ENCODE measurements around the gene LRRN2. TPM values are rescaled to one million over a fixed set of nuclear protein-coding genes. Genes with fewer than 3 reads are reported as not detected.

The LRRN2 gene
- total and polyA plus RNA-seq, 5 donors from 2014 or later = 0.02 to 0.03 TPM; not detected in 3

- no peak overlapping the region for H3K27ac Mint-ChIP-seq
- H3K27me3 Mint-ChIP-seq = peaks cover 24% of the 10 kb centered on the region
- ATAC-seq (ENCODE audit: low read depth in 2 of 2) = no peak
- Histone ChIP-seq H3K9me3 (ENCODE audit: control insufficient read depth in 2 of 2, low read length in 2 of 2) (no peaks in the 10 kb centered on the region), H3K27ac (ENCODE audit: insufficient read depth, low read length, poor library complexity, severe bottlenecking) (no peak overlapping the region), H3K4me1 (ENCODE audit: control insufficient read depth, insufficient read depth, low read length, poor library complexity, severe bottlenecking) (no peaks in the 10 kb centered on the region), H3K36me3 (ENCODE audit: control insufficient read depth, insufficient read depth, low read length) (no peaks in the 10 kb centered on the region), H3K4me3 (ENCODE audit: low read depth, low read length) (no peak overlapping the region), H3K27me3 (ENCODE audit: control insufficient read depth, insufficient read depth, low read length) (peaks cover 7% of the 10 kb centered on the region)
- no peaks in the 10 kb centered on the region for H3K9me3 Mint-ChIP-seq
- no peaks in the 10 kb centered on the region for H3K36me3 Mint-ChIP-seq
- no peaks in the 10 kb centered on the region for H3K4me1 Mint-ChIP-seq
- no peak overlapping the region for H3K4me3 Mint-ChIP-seq
- DNase-seq = no peak
These were observed 36.0 kb upstream of the LRRN2 start for GRCh38 chr1:204721373-204722055.

GRCh38 chr1:204716660-204717059 lies 31.1 kb upstream of the LRRN2 start:
- no peak for DNase-seq
- no peak for ATAC-seq (ENCODE audit: low read depth in 2 of 2)

GRCh38 chr1:204714861-204715511 lies 29.4 kb upstream of the LRRN2 start:
- H3K27me3 Mint-ChIP-seq = peaks cover 36% of the 10 kb centered on the region
- H3K4me3 Mint-ChIP-seq = no peak overlapping the region
- H3K36me3 Mint-ChIP-seq = no peaks in the 10 kb centered on the region
- H3K27ac ChIP-seq (ENCODE audit: insufficient read depth, low read length, poor library complexity, severe bottlenecking) = no peak overlapping the region
- DNase-seq (no peak), ATAC-seq (ENCODE audit: low read depth in 2 of 2) (no peak)
- H3K27me3 ChIP-seq (ENCODE audit: control insufficient read depth, insufficient read depth, low read length) = peaks cover 12% of the 10 kb centered on the region
- H3K27ac Mint-ChIP-seq = no peak overlapping the region
- no peaks in the 10 kb centered on the region for H3K9me3 Mint-ChIP-seq
- H3K4me1 ChIP-seq (ENCODE audit: control insufficient read depth, insufficient read depth, low read length, poor library complexity, severe bottlenecking) = no peaks in the 10 kb centered on the region
- H3K4me3 ChIP-seq (ENCODE audit: low read depth, low read length) = no peak overlapping the region
- no peaks in the 10 kb centered on the region for H3K9me3 ChIP-seq (ENCODE audit: control insufficient read depth in 2 of 2, low read length in 2 of 2)
- H3K36me3 ChIP-seq (ENCODE audit: control insufficient read depth, insufficient read depth, low read length) = no peaks in the 10 kb centered on the region
- H3K4me1 Mint-ChIP-seq = no peaks in the 10 kb centered on the region

More at GRCh38 chr1:204716660-204717059, 31.1 kb upstream of the LRRN2 start:
- H3K4me3 Mint-ChIP-seq = no peak overlapping the region
- Histone ChIP-seq H3K36me3 (ENCODE audit: control insufficient read depth, insufficient read depth, low read length) (no peaks in the 10 kb centered on the region), H3K4me3 (ENCODE audit: low read depth, low read length) (no peak overlapping the region), H3K27ac (ENCODE audit: insufficient read depth, low read length, poor library complexity, severe bottlenecking) (no peak overlapping the region), H3K9me3 (ENCODE audit: control insufficient read depth in 2 of 2, low read length in 2 of 2) (no peaks in the 10 kb centered on the region), H3K4me1 (ENCODE audit: control insufficient read depth, insufficient read depth, low read length, poor library complexity, severe bottlenecking) (no peaks in the 10 kb centered on the region), H3K27me3 (ENCODE audit: control insufficient read depth, insufficient read depth, low read length) (peaks cover 7% of the 10 kb centered on the region)
- no peaks in the 10 kb centered on the region for H3K36me3 Mint-ChIP-seq
- H3K27ac Mint-ChIP-seq = no peak overlapping the region
- no peaks in the 10 kb centered on the region for H3K4me1 Mint-ChIP-seq
- H3K9me3 Mint-ChIP-seq = no peaks in the 10 kb centered on the region
- peaks cover 22% of the 10 kb centered on the region for H3K27me3 Mint-ChIP-seq

GRCh38 chr1:204714194-204714860 lies 28.8 kb upstream of the LRRN2 start:
- Histone ChIP-seq H3K36me3 (ENCODE audit: control insufficient read depth, insufficient read depth, low read length) (no peaks in the 10 kb centered on the region), H3K4me1 (ENCODE audit: control insufficient read depth, insufficient read depth, low read length, poor library complexity, severe bottlenecking) (no peaks in the 10 kb centered on the region), H3K4me3 (ENCODE audit: low read depth, low read length) (no peak overlapping the region), H3K9me3 (ENCODE audit: control insufficient read depth in 2 of 2, low read length in 2 of 2) (no peaks in the 10 kb centered on the region), H3K27ac (ENCODE audit: insufficient read depth, low read length, poor library complexity, severe bottlenecking) (no peak overlapping the region), H3K27me3 (ENCODE audit: control insufficient read depth, insufficient read depth, low read length) (peaks cover 12% of the 10 kb centered on the region)
- no peak for DNase-seq
- H3K27me3 Mint-ChIP-seq = peaks cover 41% of the 10 kb centered on the region
- H3K9me3 Mint-ChIP-seq = no peaks in the 10 kb centered on the region
- H3K27ac Mint-ChIP-seq = no peak overlapping the region
- H3K4me1 Mint-ChIP-seq = no peaks in the 10 kb centered on the region
- H3K4me3 Mint-ChIP-seq = no peak overlapping the region
- no peak for ATAC-seq (ENCODE audit: low read depth in 2 of 2)
- no peaks in the 10 kb centered on the region for H3K36me3 Mint-ChIP-seq

GRCh38 chr1:204713541-204713940 lies 28.0 kb upstream of the LRRN2 start:
- no peaks in the 10 kb centered on the region for H3K36me3 ChIP-seq (ENCODE audit: control insufficient read depth, insufficient read depth, low read length)
- peaks cover 14% of the 10 kb centered on the region for H3K27me3 ChIP-seq (ENCODE audit: control insufficient read depth, insufficient read depth, low read length)
- DNase-seq = no peak
- no peaks in the 10 kb centered on the region for H3K4me1 ChIP-seq (ENCODE audit: control insufficient read depth, insufficient read depth, low read length, poor library complexity, severe bottlenecking)
- H3K4me3 Mint-ChIP-seq = no peak overlapping the region
- H3K27ac ChIP-seq (ENCODE audit: insufficient read depth, low read length, poor library complexity, severe bottlenecking) = no peak overlapping the region
- no peaks in the 10 kb centered on the region for H3K4me1 Mint-ChIP-seq
- peaks cover 42% of the 10 kb centered on the region for H3K27me3 Mint-ChIP-seq
- H3K27ac Mint-ChIP-seq = no peak overlapping the region
- H3K9me3 ChIP-seq (ENCODE audit: control insufficient read depth in 2 of 2, low read length in 2 of 2) = no peaks in the 10 kb centered on the region
- no peak overlapping the region for H3K4me3 ChIP-seq (ENCODE audit: low read depth, low read length)
- no peaks in the 10 kb centered on the region for H3K9me3 Mint-ChIP-seq
- no peak for ATAC-seq (ENCODE audit: low read depth in 2 of 2)
- no peaks in the 10 kb centered on the region for H3K36me3 Mint-ChIP-seq

- Mint-ChIP-seq H3K27ac (no peak overlapping the region), H3K27me3 (peaks cover 44% of the 10 kb centered on the region), H3K36me3 (no peaks in the 10 kb centered on the region), H3K4me3 (no peak overlapping the region), H3K4me1 (peaks cover 0 to under 1% (median 0%) of the 10 kb centered on the region in 4 donors), H3K9me3 (no peaks in the 10 kb centered on the region)
- no peak overlapping the region for H3K27ac ChIP-seq (ENCODE audit: insufficient read depth, low read length, poor library complexity, severe bottlenecking)
- no peak overlapping the region for H3K4me3 ChIP-seq (ENCODE audit: low read depth, low read length)
- H3K27me3 ChIP-seq (ENCODE audit: control insufficient read depth, insufficient read depth, low read length) = peaks cover 14% of the 10 kb centered on the region
- DNase-seq (no peak), ATAC-seq (ENCODE audit: low read depth in 2 of 2) (no peak)
- H3K4me1 ChIP-seq (ENCODE audit: control insufficient read depth, insufficient read depth, low read length, poor library complexity, severe bottlenecking) = no peaks in the 10 kb centered on the region
- H3K36me3 ChIP-seq (ENCODE audit: control insufficient read depth, insufficient read depth, low read length) = no peaks in the 10 kb centered on the region
- H3K9me3 ChIP-seq (ENCODE audit: control insufficient read depth in 2 of 2, low read length in 2 of 2) = no peaks in the 10 kb centered on the region
These were observed 27.3 kb upstream of the LRRN2 start for GRCh38 chr1:204712708-204713430.

GRCh38 chr1:204711947-204712701 lies 26.6 kb upstream of the LRRN2 start:
- no peaks in the 10 kb centered on the region for H3K9me3 ChIP-seq (ENCODE audit: control insufficient read depth in 2 of 2, low read length in 2 of 2)
- H3K4me3 ChIP-seq (ENCODE audit: low read depth, low read length) = no peak overlapping the region
- H3K4me3 Mint-ChIP-seq = no peak overlapping the region
- ATAC-seq (ENCODE audit: low read depth in 2 of 2) = no peak
- no peaks in the 10 kb centered on the region for H3K4me1 ChIP-seq (ENCODE audit: control insufficient read depth, insufficient read depth, low read length, poor library complexity, severe bottlenecking)
- H3K27me3 Mint-ChIP-seq = peaks cover 44% of the 10 kb centered on the region
- no peak overlapping the region for H3K27ac Mint-ChIP-seq
- no peaks in the 10 kb centered on the region for H3K36me3 ChIP-seq (ENCODE audit: control insufficient read depth, insufficient read depth, low read length)
- H3K36me3 Mint-ChIP-seq = no peaks in the 10 kb centered on the region
- peaks cover 0 to 6% (median 0%) of the 10 kb centered on the region in 4 donors for H3K4me1 Mint-ChIP-seq
- no peak overlapping the region for H3K27ac ChIP-seq (ENCODE audit: insufficient read depth, low read length, poor library complexity, severe bottlenecking)
- H3K27me3 ChIP-seq (ENCODE audit: control insufficient read depth, insufficient read depth, low read length) = peaks cover 14% of the 10 kb centered on the region
- no peaks in the 10 kb centered on the region for H3K9me3 Mint-ChIP-seq
- DNase-seq = no peak

All from CD4-positive, CD25-positive, alpha-beta regulatory T cell (primary cell).